Uterus (tissue), 4 donors: Measurements from ENCODE around the gene GAD2. TPM values are rescaled to one million over a fixed set of nuclear protein-coding genes. Genes with fewer than 3 reads are reported as not detected.

Source experiments
- DNase-seq, 2 donors: peaks; one replicate each; pipeline ENCODE4 v3.0.0-alpha.2; 2019 to 2020
- H3K27ac ChIP-seq, 2 donors: fragments of 200-600 bp; sonication (generic); 1 replicate in 1 of 2; 2 replicates in 1 of 2; pipeline ENCODE4 v1.5.1; 2016 to 2018
- H3K27me3 ChIP-seq, 2 donors: fragments of 200-600 bp; sonication (generic); one replicate each; pipeline ENCODE4 v1.5.1; 2018 to 2019; ENCODE audit warnings: control low read depth in 1 of 2
- H3K36me3 ChIP-seq, 2 donors: fragments of 200-600 bp; sonication (generic); one replicate each; pipeline ENCODE4 v1.5.1; 2019; ENCODE audit warnings: control low read depth in 1 of 2
- H3K4me1 ChIP-seq, 2 donors: fragments of 200-600 bp; sonication (generic); one replicate each; pipeline ENCODE4 v1.5.1; 2018 to 2019; ENCODE audit warnings: control low read depth in 1 of 2
- H3K4me3 ChIP-seq, 2 donors: fragments of 200-600 bp; sonication (generic); 1 replicate in 1 of 2; 2 replicates in 1 of 2; pipeline ENCODE4 v1.5.1; 2018 to 2019; ENCODE audit warnings: mild to moderate bottlenecking in 1 of 2
- H3K9me3 ChIP-seq, 2 donors: fragments of 200-600 bp; sonication (generic); one replicate each; pipeline ENCODE4 v1.5.1; 2019; ENCODE audit warnings: control low read depth in 1 of 2
- CTCF ChIP-seq, 4 experiments: fragments of 200-600 bp in 2 of 4; fragments of 450-650 bp in 2 of 4; sonication (generic) in 2 of 4; IDR thresholded peaks; one replicate each; pipeline ENCODE4 v1.5.1; 2016 to 2019; ENCODE audit warnings: antibody characterized with exemption in 4 of 4, mild to moderate bottlenecking in 2 of 4, moderate library complexity in 1 of 4
- POLR2A ChIP-seq, 2 donors: fragments of 450-650 bp; IDR thresholded peaks; one replicate each; pipeline ENCODE4 v1.6.1; 2016; ENCODE audit warnings: antibody characterized with exemption in 2 of 2, mild to moderate bottlenecking in 1 of 2, moderate library complexity in 1 of 2
- intact Hi-C: fragments of 100-400 bp; cut with DNase I; formaldehyde crosslinking; loops from one replicate; pipeline ENCODE4 v1.15.1; 2023; ENCODE audit warnings: low total_unique reads
- total RNA-seq, 4 donors: library from RNA; depleted of rRNA in 3 of 4; stranded (reverse); fragments of >200 nt in 3 of 4; gene quantifications; one replicate each; pipeline versions ENCODE4 v1.1.0 to v1.2.4, GENCODE V29; 2014 to 2023
- donor health status: DM: yes; HTN: yes; CAD: no.

GAD2 gene
- total RNA-seq, 4 donors from 2014 or later: not detected

DNA sequence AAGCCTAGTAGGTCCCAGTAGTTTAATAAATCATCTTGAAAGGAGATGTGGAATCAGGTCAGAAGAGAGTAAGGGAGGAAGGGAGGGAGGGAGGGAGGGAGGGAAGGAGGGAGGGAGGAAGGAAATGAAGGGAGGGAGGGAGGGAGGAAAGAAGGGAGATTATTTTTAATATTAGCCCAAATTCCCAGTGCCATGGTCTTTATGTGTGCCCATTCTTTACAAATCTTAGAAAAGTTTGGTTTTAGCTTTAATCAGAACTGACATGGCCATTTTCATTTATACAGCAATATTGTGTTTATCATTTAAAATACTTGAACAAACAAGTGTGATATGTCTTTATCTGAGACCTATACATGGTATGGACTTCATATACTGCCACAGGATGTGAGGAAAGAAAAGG is 86.8 kb downstream of the GAD2 start:
- H3K4me1 ChIP-seq: no peaks in the 10 kb centered on the region
- intact Hi-C loops: no loop called here
- no peaks in the 10 kb centered on the region for H3K27me3 ChIP-seq
- no peak for DNase-seq
- no peaks in the 10 kb centered on the region for H3K9me3 ChIP-seq
- H3K4me3 ChIP-seq: no peak overlapping the region
- TF ChIP-seq POLR2A (IDR thresholded peaks at IDR 0.05): no peak
- no peaks in the 10 kb centered on the region for H3K36me3 ChIP-seq
- H3K27ac ChIP-seq: no peak overlapping the region

- no peak for TF ChIP-seq POLR2A (IDR thresholded peaks at IDR 0.05)
- TF ChIP-seq CTCF (IDR thresholded peaks at IDR 0.05): no peak
These were observed 93.8 kb downstream of the GAD2 start for GRCh38 chr10:26310361-26310760.

GRCh38 chr10:26311383-26311940 is 94.9 kb downstream of the GAD2 start:
- H3K4me1 ChIP-seq: no peaks in the 10 kb centered on the region
- intact Hi-C loops: no loop called here
- no peaks in the 10 kb centered on the region for H3K9me3 ChIP-seq
- H3K4me3 ChIP-seq: no peak overlapping the region
- TF ChIP-seq CTCF (IDR thresholded peaks at IDR 0.05): no peak
- no peak for TF ChIP-seq POLR2A (IDR thresholded peaks at IDR 0.05)
- no peak overlapping the region for H3K27ac ChIP-seq
- H3K27me3 ChIP-seq: no peaks in the 10 kb centered on the region
- no peak for DNase-seq
- no peaks in the 10 kb centered on the region for H3K36me3 ChIP-seq

More at GRCh38 chr10:26310361-26310760, 93.8 kb downstream of the GAD2 start:
- DNase-seq: no peak
- Histone ChIP-seq H3K36me3 (no peaks in the 10 kb centered on the region), H3K27ac (no peak overlapping the region), H3K9me3 (no peaks in the 10 kb centered on the region), H3K4me1 (no peaks in the 10 kb centered on the region), H3K27me3 (no peaks in the 10 kb centered on the region), H3K4me3 (no peak overlapping the region)
- intact Hi-C loops: no loop called here

DNA sequence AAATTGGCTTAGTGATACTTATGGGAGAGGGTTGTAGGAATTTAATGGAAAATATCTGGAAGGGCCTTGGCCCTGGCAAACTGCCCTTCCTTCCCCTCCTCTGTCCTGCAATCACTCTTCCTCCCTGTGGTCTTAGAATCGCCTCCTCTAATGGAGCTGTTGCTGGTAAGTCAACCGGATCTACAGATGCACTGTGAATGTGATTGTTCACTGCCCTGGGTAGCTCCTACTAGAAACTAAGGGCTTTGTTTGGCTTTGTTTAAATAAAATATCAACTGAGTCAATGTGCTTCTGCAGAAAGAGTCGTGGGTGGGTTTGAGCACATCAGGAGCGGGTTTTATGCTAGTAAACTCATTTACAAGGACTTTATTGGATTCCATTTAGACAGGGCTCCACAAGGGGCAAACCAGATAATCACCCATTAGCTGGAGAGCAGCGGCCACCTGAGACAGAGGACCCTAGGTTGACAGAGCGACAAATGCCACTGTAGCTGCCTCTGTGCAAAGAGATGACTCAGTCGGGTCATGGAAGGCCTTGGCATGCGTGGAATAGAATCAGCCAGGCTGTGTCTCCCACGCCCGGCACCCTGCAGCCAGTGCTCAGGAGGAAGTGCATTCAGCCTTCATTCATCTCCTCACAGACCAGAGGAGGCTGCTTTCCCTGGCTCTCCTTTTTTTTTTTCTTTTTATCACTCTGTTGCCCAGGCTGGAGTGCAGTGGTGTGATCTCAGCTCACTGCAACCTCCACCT is 97.9 kb downstream of the GAD2 start:
- no peaks in the 10 kb centered on the region for H3K4me1 ChIP-seq
- H3K36me3 ChIP-seq: no peaks in the 10 kb centered on the region
- H3K27me3 ChIP-seq: no peaks in the 10 kb centered on the region
- TF ChIP-seq CTCF (IDR thresholded peaks at IDR 0.05) (no peak), POLR2A (IDR thresholded peaks at IDR 0.05) (no peak)
- H3K9me3 ChIP-seq: no peaks in the 10 kb centered on the region
- DNase-seq: no peak
- no peak overlapping the region for H3K4me3 ChIP-seq
- H3K27ac ChIP-seq: no peak overlapping the region
- intact Hi-C loops: no loop called here

DNA sequence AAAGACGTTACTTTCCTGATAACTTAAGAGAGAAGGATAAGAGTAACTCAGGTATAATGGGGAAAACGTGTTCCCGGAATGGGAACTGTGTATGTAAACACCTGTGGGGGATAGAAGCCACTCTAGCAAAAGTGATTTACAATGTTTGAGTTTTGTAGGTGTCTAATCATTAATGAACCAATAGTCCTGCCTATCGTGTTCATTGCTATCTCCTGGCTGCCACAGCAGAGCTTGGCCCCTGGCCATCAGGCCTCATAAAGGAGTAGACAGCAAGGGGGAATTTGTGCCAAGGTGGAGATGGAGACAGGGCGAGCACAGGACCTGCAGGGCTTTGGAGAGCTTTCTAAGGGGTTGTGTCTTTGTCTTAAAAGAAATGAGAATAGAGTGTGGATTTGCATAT is 102.1 kb downstream of the GAD2 start:
- no peak for DNase-seq
- Histone ChIP-seq H3K36me3 (no peaks in the 10 kb centered on the region), H3K9me3 (no peaks in the 10 kb centered on the region), H3K4me3 (no peak overlapping the region), H3K4me1 (no peaks in the 10 kb centered on the region), H3K27ac (no peak overlapping the region), H3K27me3 (no peaks in the 10 kb centered on the region)
- TF ChIP-seq POLR2A (IDR thresholded peaks at IDR 0.05): no peak
- no peak for TF ChIP-seq CTCF (IDR thresholded peaks at IDR 0.05)
- intact Hi-C loops: no loop called here
